Karpas-422 (cell line): Measurements from ENCODE around the gene DBNDD1. TPM values are rescaled to one million over a fixed set of nuclear protein-coding genes. Genes with fewer than 3 reads are reported as not detected.

Experiments used
- DNase-seq: peaks from one replicate; pipeline ENCODE4 v3.0.0-alpha.2; 2015
- H2AFZ ChIP-seq: fragments of 200-600 bp; sonication (generic); 2 replicates; pipeline ENCODE4 v1.6.1; 2014; ENCODE audit warnings: antibody characterized with exemption, low read length, mixed read lengths
- H3K27ac ChIP-seq: fragments of 200-600 bp; sonication (generic); 2 replicates; pipeline ENCODE4 v1.5.1; 2014; ENCODE audit warnings: mild to moderate bottlenecking, low read length, moderate library complexity
- H3K27me3 ChIP-seq: fragments of 200-600 bp; sonication (generic); 2 replicates; pipeline ENCODE4 v1.6.1; 2014; ENCODE audit warnings: low read length, mixed read lengths
- H3K36me3 ChIP-seq: fragments of 200-600 bp; sonication (generic); 2 replicates; pipeline ENCODE4 v1.6.1; 2014; ENCODE audit warnings: low read length, mixed read lengths; ENCODE audit not compliant: insufficient read depth
- H3K4me1 ChIP-seq: fragments of 200-600 bp; sonication (generic); 2 replicates; pipeline ENCODE4 v1.6.1; 2014; ENCODE audit warnings: mild to moderate bottlenecking, low read length, mixed read lengths
- H3K4me2 ChIP-seq: fragments of 200-600 bp; sonication (generic); 2 replicates; pipeline ENCODE4 v1.6.1; 2014; ENCODE audit warnings: low read length, low read depth, mild to moderate bottlenecking; ENCODE audit not compliant: poor library complexity, severe bottlenecking
- H3K4me3 ChIP-seq: fragments of 200-600 bp; sonication (generic); 2 replicates; pipeline ENCODE4 v1.5.1; 2014; ENCODE audit warnings: mild to moderate bottlenecking, antibody characterized with exemption, low read length, mixed read lengths
- H3K79me2 ChIP-seq: fragments of 200-600 bp; sonication (generic); 2 replicates; pipeline ENCODE4 v1.6.1; 2014; ENCODE audit warnings: mild to moderate bottlenecking, low read length, mixed read lengths
- H3K9ac ChIP-seq: fragments of 200-600 bp; sonication (generic); 2 replicates; pipeline ENCODE4 v1.6.0; 2014; ENCODE audit warnings: low read length
- H3K9me2 ChIP-seq: fragments of 200-600 bp; sonication (generic), shearing (Covaris generic); replicated peaks from 2 replicates; pipeline ENCODE4 v1.6.0; 2014; ENCODE audit warnings: mild to moderate bottlenecking, low read length, moderate library complexity; ENCODE audit not compliant: insufficient read depth
- H3K9me3 ChIP-seq: fragments of 300-700, 200-600 bp; sonication (generic); 2 replicates; pipeline ENCODE4 v1.6.1; 2014; ENCODE audit warnings: low read length, mixed read lengths
- H4K20me1 ChIP-seq: fragments of 200-600 bp; sonication (generic); 2 replicates; pipeline ENCODE4 v1.6.1; 2014; ENCODE audit warnings: mild to moderate bottlenecking, antibody characterized with exemption, low read length, low read depth; ENCODE audit not compliant: insufficient read depth
- total RNA-seq: library from RNA; depleted of rRNA; stranded (reverse); fragments of >200 nt; shearing (Covaris generic); gene quantifications from 2 replicates; pipeline ENCODE4 v1.2.3, GENCODE V29; 2014; ENCODE audit warnings: low replicate concordance

DBNDD1 gene
- total RNA-seq, 1 experiment from 2014 or later, result not detected

- Histone ChIP-seq H3K4me2 (no peak overlapping the region), H3K27ac (no peak overlapping the region), H3K36me3 (peaks cover 42% of the 10 kb centered on the region), H2AFZ (no peak overlapping the region), H3K9me2 (no peaks in the 10 kb centered on the region), H3K4me3 (no peak overlapping the region), H3K9me3 (no peaks in the 10 kb centered on the region), H3K9ac (no peak overlapping the region), H3K4me1 (no peaks in the 10 kb centered on the region), H3K79me2 (no peaks in the 10 kb centered on the region), H3K27me3 (no peaks in the 10 kb centered on the region), H4K20me1 (no peaks in the 10 kb centered on the region)
- no peak for DNase-seq
Measured at GRCh38 chr16:89987169-89987568, 32.1 kb downstream of the DBNDD1 start.

DNA sequence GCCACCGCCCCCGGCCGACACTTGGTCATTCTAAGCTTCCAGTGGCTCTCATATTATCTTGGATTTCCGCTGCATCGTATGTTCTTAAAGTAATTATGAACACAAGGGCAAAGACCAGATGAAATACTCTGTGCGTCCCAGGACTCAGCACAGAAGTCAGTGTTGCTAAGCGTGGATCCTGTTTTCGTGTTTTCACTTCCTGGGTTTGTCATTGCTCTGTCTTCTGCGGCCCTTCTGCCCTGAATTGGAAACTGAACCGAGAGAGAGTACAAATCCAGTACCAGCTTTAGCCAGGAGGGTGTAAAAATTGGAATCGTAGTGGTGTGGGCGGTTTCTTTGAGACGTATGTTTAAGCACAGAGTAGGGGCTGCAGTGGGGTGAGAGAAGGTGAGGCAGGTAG is 32.7 kb downstream of the DBNDD1 start:
- no peak for DNase-seq
- H3K79me2 ChIP-seq, result no peaks in the 10 kb centered on the region
- H4K20me1 ChIP-seq, result no peaks in the 10 kb centered on the region
- no peak overlapping the region for H3K4me3 ChIP-seq
- peaks cover 38% of the 10 kb centered on the region for H3K36me3 ChIP-seq
- no peak overlapping the region for H3K4me2 ChIP-seq
- no peaks in the 10 kb centered on the region for H3K9me2 ChIP-seq
- H3K9me3 ChIP-seq, result no peaks in the 10 kb centered on the region
- H3K27me3 ChIP-seq, result no peaks in the 10 kb centered on the region
- H3K27ac ChIP-seq, result no peak overlapping the region
- no peak overlapping the region for H3K9ac ChIP-seq
- no peak overlapping the region for H2AFZ ChIP-seq
- H3K4me1 ChIP-seq, result no peaks in the 10 kb centered on the region

GRCh38 chr16:89985219-89985618 is 34.0 kb downstream of the DBNDD1 start:
- H3K36me3 ChIP-seq, result peaks cover 37% of the 10 kb centered on the region
- no peak for DNase-seq

DNA sequence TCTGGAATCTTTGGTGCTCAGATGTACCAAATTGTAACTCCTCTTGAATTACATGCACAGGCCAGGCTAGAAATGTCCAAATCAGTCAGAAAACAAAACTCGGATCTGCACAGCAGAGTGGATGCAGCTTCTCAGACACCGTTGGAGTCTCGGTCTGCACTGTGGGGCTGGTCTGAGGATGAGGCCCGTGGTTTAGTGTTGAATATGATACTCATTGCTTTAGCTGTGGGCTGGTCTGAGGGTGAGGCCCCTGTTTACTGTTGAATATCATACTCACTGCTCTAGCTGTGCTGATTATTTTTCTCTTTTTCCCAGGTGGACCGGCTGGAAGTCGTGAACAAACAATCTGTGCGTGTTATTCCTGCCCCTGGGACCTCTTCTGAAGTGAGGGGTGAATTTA is 35.0 kb downstream of the DBNDD1 start:
- H2AFZ ChIP-seq, result no peak overlapping the region
- no peaks in the 10 kb centered on the region for H3K27me3 ChIP-seq
- no peaks in the 10 kb centered on the region; the same call in 1 of the 2 replicates for H3K79me2 ChIP-seq
- no peak overlapping the region for H3K4me2 ChIP-seq
- H3K9me2 ChIP-seq, result no peaks in the 10 kb centered on the region
- H3K27ac ChIP-seq, result no peak overlapping the region
- DNase-seq, result no peak
- H4K20me1 ChIP-seq, result no peaks in the 10 kb centered on the region
- no peaks in the 10 kb centered on the region for H3K9me3 ChIP-seq
- H3K9ac ChIP-seq, result no peak overlapping the region
- no peaks in the 10 kb centered on the region for H3K4me1 ChIP-seq
- H3K4me3 ChIP-seq, result no peak overlapping the region
- peaks cover 37% of the 10 kb centered on the region for H3K36me3 ChIP-seq

More at GRCh38 chr16:89985219-89985618, 34.0 kb downstream of the DBNDD1 start:
- Histone ChIP-seq H3K27me3 (no peaks in the 10 kb centered on the region), H4K20me1 (no peaks in the 10 kb centered on the region), H3K79me2 (no peaks in the 10 kb centered on the region), H3K4me2 (no peak overlapping the region), H3K4me1 (no peaks in the 10 kb centered on the region), H3K9ac (no peak overlapping the region), H3K27ac (no peak overlapping the region), H2AFZ (no peak overlapping the region), H3K4me3 (no peak overlapping the region), H3K9me2 (no peaks in the 10 kb centered on the region), H3K9me3 (no peaks in the 10 kb centered on the region)

DNA sequence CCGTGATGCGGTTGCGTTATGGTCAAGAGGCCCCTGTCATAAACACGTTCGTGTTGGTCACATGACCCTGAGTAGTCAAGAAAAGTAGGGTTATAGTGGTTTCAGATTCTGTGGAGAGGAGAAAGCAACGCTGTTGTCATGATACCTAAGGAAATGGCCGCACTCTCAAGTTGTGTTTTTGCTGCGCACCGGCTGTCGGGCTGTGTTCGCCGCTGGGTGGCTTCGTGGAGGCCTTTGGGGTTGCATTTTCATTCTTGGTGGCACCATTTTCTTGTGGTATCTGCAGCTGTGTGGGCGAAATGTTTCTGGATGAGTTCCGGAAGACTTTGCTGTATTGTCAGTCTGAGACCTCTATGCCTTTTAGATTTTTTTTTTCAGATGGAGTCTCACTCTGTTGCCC is 35.7 kb downstream of the DBNDD1 start:
- Histone ChIP-seq H3K9me3 (no peaks in the 10 kb centered on the region), H3K9me2 (no peaks in the 10 kb centered on the region), H3K4me3 (no peak overlapping the region), H3K9ac (no peak overlapping the region), H3K36me3 (peaks cover 33% of the 10 kb centered on the region), H3K79me2 (peaks cover 3% of the 10 kb centered on the region), H3K27ac (no peak overlapping the region), H4K20me1 (no peaks in the 10 kb centered on the region), H3K4me2 (no peak overlapping the region), H3K4me1 (no peaks in the 10 kb centered on the region), H2AFZ (no peak overlapping the region), H3K27me3 (no peaks in the 10 kb centered on the region)
- DNase-seq, result no peak

DNA sequence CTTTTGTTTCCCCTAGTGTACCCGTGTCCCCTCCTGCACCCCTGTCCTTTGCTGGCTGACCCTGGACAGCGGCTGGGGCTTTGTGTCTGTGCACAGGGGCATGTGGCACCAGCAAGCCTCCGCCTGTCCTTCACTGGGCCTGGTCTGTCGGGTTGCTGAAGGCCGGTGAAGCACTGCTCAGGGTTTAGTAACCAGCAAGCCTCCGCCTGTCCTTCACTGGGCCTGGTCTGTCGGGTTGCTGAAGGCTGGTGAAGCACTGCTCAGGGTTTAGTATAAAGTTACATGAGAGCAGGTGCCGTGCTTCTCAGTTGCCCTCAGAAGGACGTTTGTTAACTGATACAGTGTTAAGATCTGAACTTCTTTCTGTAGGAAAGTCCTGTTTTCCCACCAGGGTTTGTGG is 36.9 kb downstream of the DBNDD1 start:
- Histone ChIP-seq H3K4me3 (no peak overlapping the region), H2AFZ (no peak overlapping the region), H4K20me1 (no peaks in the 10 kb centered on the region), H3K27me3 (no peaks in the 10 kb centered on the region), H3K27ac (no peak overlapping the region), H3K36me3 (peaks cover 37% of the 10 kb centered on the region), H3K4me1 (no peaks in the 10 kb centered on the region), H3K9ac (no peak overlapping the region), H3K4me2 (no peak overlapping the region), H3K79me2 (peaks cover 12% of the 10 kb centered on the region), H3K9me3 (no peaks in the 10 kb centered on the region), H3K9me2 (no peaks in the 10 kb centered on the region)
- no peak for DNase-seq

GRCh38 chr16:89981414-89981813 is 37.8 kb downstream of the DBNDD1 start:
- no peak overlapping the region for H3K27ac ChIP-seq

GRCh38 chr16:89974870-89975269 is 44.4 kb downstream of the DBNDD1 start:
- peaks cover 10% of the 10 kb centered on the region for H4K20me1 ChIP-seq
- H3K4me1 ChIP-seq, result peaks cover 42% of the 10 kb centered on the region
- peak overlapping the region; percentile 21 for H3K9ac ChIP-seq
- H3K9me2 ChIP-seq, result no peaks in the 10 kb centered on the region
- no peak overlapping the region; the same call in 1 of the 2 replicates for H3K4me3 ChIP-seq
- peak overlapping the region; percentile 22; the same call in 1 of the 2 replicates for H3K27ac ChIP-seq
- H2AFZ ChIP-seq, result no peak overlapping the region
- H3K9me3 ChIP-seq, result no peaks in the 10 kb centered on the region
- H3K27me3 ChIP-seq, result no peaks in the 10 kb centered on the region
- peaks cover 15% of the 10 kb centered on the region; the same call in 1 of the 2 replicates for H3K36me3 ChIP-seq
- peak overlapping the region; percentile 93 for H3K4me2 ChIP-seq
- peaks cover 64% of the 10 kb centered on the region for H3K79me2 ChIP-seq
- DNase-seq, result no peak

More at GRCh38 chr16:89981414-89981813, 37.8 kb downstream of the DBNDD1 start:
- H3K36me3 ChIP-seq, result peaks cover 32% of the 10 kb centered on the region
- no peaks in the 10 kb centered on the region for H3K9me3 ChIP-seq
- no peak for DNase-seq
- no peak overlapping the region for H2AFZ ChIP-seq
- no peaks in the 10 kb centered on the region for H3K9me2 ChIP-seq
- H3K4me1 ChIP-seq, result no peaks in the 10 kb centered on the region
- no peaks in the 10 kb centered on the region for H3K27me3 ChIP-seq
- H3K9ac ChIP-seq, result no peak overlapping the region
- no peaks in the 10 kb centered on the region for H4K20me1 ChIP-seq
- no peak overlapping the region for H3K4me2 ChIP-seq
- no peak overlapping the region for H3K4me3 ChIP-seq
- peaks cover 21% of the 10 kb centered on the region for H3K79me2 ChIP-seq
